Panc1 (cell line): ENCODE measurements around the gene RSU1. TPM values are rescaled to one million over a fixed set of nuclear protein-coding genes. Genes with fewer than 3 reads are reported as not detected.

Experiments
- ATAC-seq: fragments of 200-7000 bp; cut with Tn5 transposase; 2 replicates; pipeline ENCODE4 v1.9.1; 2020; ENCODE audit warnings: mild to moderate bottlenecking, moderate library complexity
- BruUV-seq: library from RNA; stranded (reverse); fragments of 400-500 nt; replicated peaks from 2 replicates; lab custom pipeline; 2021; lab: Mats Ljungman, UMichigan
- CTCF ChIA-PET: fragments of 300-600 bp; sonication (Branson Sonifier 250); formaldehyde crosslinking; loops from one replicate; lab custom pipeline; 2022; ENCODE audit warnings: antibody characterized with exemption; lab: Charles Lee
- POLR2A ChIA-PET: fragments of 300-600 bp; sonication (Branson Sonifier 250); formaldehyde crosslinking; loops from one replicate; lab custom pipeline; 2022; ENCODE audit warnings: antibody characterized with exemption; lab: Charles Lee
- DNase-seq: peaks from one replicate; pipeline ENCODE4 v3.0.0-alpha.2; 2010; ENCODE audit warnings: low read depth, low spot score
- H3K27ac ChIP-seq: 2 replicates; pipeline ENCODE4 v1.5.1; 2011; ENCODE audit warnings: mild to moderate bottlenecking, low read length, inconsistent platforms
- H3K27me3 ChIP-seq: fragments of 200-500 bp; sonication (Bioruptor generic); 2 replicates; pipeline ENCODE4 v1.6.0; 2014; ENCODE audit warnings: low read length, inconsistent platforms; ENCODE audit not compliant: control insufficient read depth, insufficient read depth
- H3K36me3 ChIP-seq: fragments of 200-500 bp; sonication (Bioruptor generic); 2 replicates; pipeline ENCODE4 v1.5.1; 2014; ENCODE audit warnings: inconsistent platforms, mild to moderate bottlenecking, low read length, moderate library complexity; ENCODE audit not compliant: control insufficient read depth, insufficient read depth
- H3K4me1 ChIP-seq: 2 replicates; pipeline ENCODE4 v1.5.1; 2011; ENCODE audit warnings: inconsistent platforms, mild to moderate bottlenecking, low read length, moderate library complexity; ENCODE audit not compliant: control insufficient read depth, insufficient read depth
- H3K4me3 ChIP-seq, 2 experiments: 2 replicates each; pipeline ENCODE4 v1.5.1; 2011 to 2012; ENCODE audit warnings: low read depth in 2 of 2, low read length in 2 of 2, mild to moderate bottlenecking in 2 of 2, inconsistent platforms in 1 of 2, moderate library complexity in 1 of 2
- H3K9me3 ChIP-seq: fragments of 200-500 bp; sonication (Bioruptor generic); 2 replicates; pipeline ENCODE4 v1.5.1; 2014; ENCODE audit warnings: low read depth, mild to moderate bottlenecking, inconsistent platforms, low read length, moderate library complexity; ENCODE audit not compliant: control insufficient read depth, insufficient read depth
- CTCF ChIP-seq: fragments of 450-650 bp; IDR thresholded peaks from 2 replicates; pipeline ENCODE4 v1.5.1; 2017; ENCODE audit warnings: mild to moderate bottlenecking
- POLR2AphosphoS5 ChIP-seq: IDR thresholded peaks from 2 replicates; pipeline ENCODE4 v1.6.1; 2012; ENCODE audit warnings: mild to moderate bottlenecking, low read depth, low read length, moderate library complexity
- REST ChIP-seq, 2 experiments: IDR thresholded peaks; 2 replicates each; pipeline ENCODE4 v1.6.1; 2011 to 2012; ENCODE audit warnings: low read depth in 2 of 2, control low read depth in 1 of 2, low read length in 1 of 2, mild to moderate bottlenecking in 1 of 2, moderate library complexity in 1 of 2; ENCODE audit not compliant: insufficient read depth in 1 of 2
- SIN3A ChIP-seq: IDR thresholded peaks from 2 replicates; pipeline ENCODE4 v1.6.1; 2012; ENCODE audit warnings: low read depth, mild to moderate bottlenecking, low read length, moderate library complexity, borderline replicate concordance; ENCODE audit not compliant: insufficient read depth
- TCF7L2 ChIP-seq: IDR thresholded peaks from 2 replicates; pipeline ENCODE4 v1.6.1; 2011; ENCODE audit warnings: mild to moderate bottlenecking, low read depth, low read length, inconsistent platforms
- in situ Hi-C: cut with HindIII; loops from 2 replicates; pipeline ENCODE4 v1.10.0; 2016; ENCODE audit warnings: low sequenced_read_pairs, low pct_unique_long_range_greater_than_20kb
- intact Hi-C: fragments of 100-400 bp; cut with micrococcal nuclease; formaldehyde crosslinking; loops from one replicate; pipeline ENCODE4 v1.10.0; 2022; ENCODE audit not compliant: unreplicated experiment
- total RNA-seq: library from RNA; stranded (reverse); gene quantifications from one replicate; pipeline ENCODE4 v1.2.1, GENCODE V29; 2021; ENCODE audit not compliant: unreplicated experiment

Gene RSU1
- total RNA-seq, 1 experiment from 2014 or later: 55.6 TPM

- Histone ChIP-seq H3K4me3 (no peak overlapping the region), H3K27ac (no peak overlapping the region), H3K36me3 (no peaks in the 10 kb centered on the region), H3K27me3 (no peaks in the 10 kb centered on the region), H3K9me3 (no peaks in the 10 kb centered on the region), H3K4me1 (no peaks in the 10 kb centered on the region; the same call in 1 of the 2 replicates)
- in situ Hi-C loops (no loop called here), intact Hi-C loops (no loop called here)
- ChIA-PET CTCF (no interaction called here), POLR2A (no interaction called here)
- no peak for ATAC-seq
- TF ChIP-seq TCF7L2: no peak
- no peak for TF ChIP-seq REST (IDR thresholded peaks at IDR 0.05; ENCODE audit: insufficient read depth in 1 of 2, low read depth in 2 of 2, low read length in 1 of 2)
- TF ChIP-seq CTCF: no peak
- TF ChIP-seq POLR2AphosphoS5: no peak
- TF ChIP-seq SIN3A: no peak
- DNase-seq: no peak
- no TSS peak for BruUV-seq
Measured at GRCh38 chr10:16685551-16685950, 131.7 kb downstream of the RSU1 start.

- ChIA-PET POLR2A (no interaction called here), CTCF (no interaction called here)
- Histone ChIP-seq H3K4me1 (no peaks in the 10 kb centered on the region; the same call in 1 of the 2 replicates), H3K27me3 (no peaks in the 10 kb centered on the region), H3K4me3 (no peak overlapping the region), H3K36me3 (no peaks in the 10 kb centered on the region), H3K9me3 (no peaks in the 10 kb centered on the region), H3K27ac (no peak overlapping the region)
- no TSS peak for BruUV-seq
- intact Hi-C loops (no loop called here), in situ Hi-C loops (no loop called here)
- DNase-seq (no peak), ATAC-seq (no peak)
- TF ChIP-seq REST (IDR thresholded peaks at IDR 0.05; ENCODE audit: insufficient read depth in 1 of 2, low read depth in 2 of 2, low read length in 1 of 2) (no peak), POLR2AphosphoS5 (no peak), TCF7L2 (no peak), SIN3A (no peak), CTCF (no peak)
Measured at GRCh38 chr10:16681521-16681920, 135.7 kb downstream of the RSU1 start.
